HG02642 (cell line): Measurements from ENCODE around the gene FOXO6.

Source experiments
- ATAC-seq: cut with Tn5 transposase; IDR thresholded peaks from one replicate; pipeline ENCODE4 v1.9.1; 2021; ENCODE audit warnings: mild to moderate bottlenecking; ENCODE audit not compliant: unreplicated experiment, poor library complexity

Gene FOXO6

GRCh38 chr1:41364442-41365319, 3.4 kb downstream of the FOXO6 start:
- no peak for ATAC-seq

- ATAC-seq, result no peak
These were observed 4.0 kb downstream of the FOXO6 start for GRCh38 chr1:41365320-41365633.

- no peak for ATAC-seq
These were observed 4.7 kb downstream of the FOXO6 start for GRCh38 chr1:41365772-41366454.

- ATAC-seq, result no peak
These were observed 5.4 kb downstream of the FOXO6 start for GRCh38 chr1:41366455-41367287.

- no peak for ATAC-seq
These were observed 6.0 kb downstream of the FOXO6 start for GRCh38 chr1:41367288-41367642.

- no peak for ATAC-seq
These were observed 7.1 kb downstream of the FOXO6 start for GRCh38 chr1:41368366-41368765.

- ATAC-seq, result no peak
These were observed 7.6 kb downstream of the FOXO6 start for GRCh38 chr1:41368801-41369200.

GRCh38 chr1:41369531-41369930, 8.3 kb downstream of the FOXO6 start:
- ATAC-seq, result no peak

- no peak for ATAC-seq
These were observed 9.0 kb downstream of the FOXO6 start for GRCh38 chr1:41370225-41370624.

GRCh38 chr1:41370756-41371420, 9.7 kb downstream of the FOXO6 start:
- no peak for ATAC-seq

- no peak for ATAC-seq
These were observed 10.7 kb downstream of the FOXO6 start for GRCh38 chr1:41371630-41372599.

GRCh38 chr1:41372600-41372993, 11.4 kb downstream of the FOXO6 start:
- no peak for ATAC-seq

- no peak for ATAC-seq
These were observed 12.1 kb downstream of the FOXO6 start for GRCh38 chr1:41373373-41373772.

- ATAC-seq, result no peak
These were observed 13.5 kb downstream of the FOXO6 start for GRCh38 chr1:41374711-41375110.

- no peak for ATAC-seq
These were observed 16.2 kb downstream of the FOXO6 start for GRCh38 chr1:41377397-41377796.

GRCh38 chr1:41378222-41378621, 17.0 kb downstream of the FOXO6 start:
- ATAC-seq, result no peak

GRCh38 chr1:41378999-41379737, 17.9 kb downstream of the FOXO6 start:
- no peak for ATAC-seq

- no peak for ATAC-seq
These were observed 18.5 kb downstream of the FOXO6 start for GRCh38 chr1:41379738-41380130.

GRCh38 chr1:41380195-41380594, 19.0 kb downstream of the FOXO6 start:
- ATAC-seq, result no peak
